ENCODE results near the gene PLIN4. TPM values are rescaled to one million over a fixed set of nuclear protein-coding genes. Genes with fewer than 3 reads are reported as not detected.

The PLIN4 gene
- total and polyA plus RNA-seq, 2 experiments from 2014 or later: 0.42 to 0.81 TPM

DNA sequence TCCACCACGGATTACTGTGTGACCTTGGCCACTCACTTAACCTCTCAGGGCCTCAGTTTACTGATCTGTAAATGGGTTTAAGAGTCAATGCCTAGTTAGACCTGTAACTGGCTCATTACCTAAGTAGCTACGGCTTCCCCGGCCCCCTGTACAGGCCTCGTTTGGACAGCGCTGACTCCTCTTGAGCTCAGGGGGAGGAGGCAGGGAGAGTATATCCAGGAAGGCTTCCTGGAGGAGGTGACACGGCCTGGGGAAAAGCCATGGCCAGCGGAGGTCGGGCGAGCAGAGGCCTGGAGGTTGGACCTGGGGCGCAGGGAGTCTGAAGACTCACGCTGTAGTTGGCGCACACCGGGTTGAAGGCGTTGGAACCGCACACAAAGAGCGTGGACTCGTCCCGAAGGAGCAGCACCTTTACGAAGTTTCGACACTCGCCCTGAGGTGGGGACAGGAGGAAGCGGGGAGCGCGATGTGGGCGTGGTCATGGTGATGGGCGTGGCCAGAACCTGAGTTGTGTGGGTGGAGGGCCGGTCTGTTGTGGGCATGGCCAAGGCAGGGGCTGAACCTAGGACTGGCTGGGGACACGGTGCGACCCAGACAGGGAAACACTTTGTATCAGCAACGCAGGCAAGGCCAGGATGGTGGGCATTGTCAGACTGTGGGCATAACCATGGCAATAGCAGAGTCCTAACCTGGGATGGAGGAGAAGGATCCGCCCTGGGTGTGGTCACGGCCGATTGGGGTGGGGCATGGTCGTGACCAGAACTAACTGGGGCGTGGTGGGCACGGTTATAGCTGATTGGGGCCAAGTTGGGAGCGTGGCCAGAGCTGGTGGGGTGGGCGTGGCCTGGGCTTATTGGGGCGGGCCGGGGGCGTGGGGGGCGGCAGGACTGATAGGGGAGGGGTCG, 37.6 kb upstream of the PLIN4 start:
- Histone ChIP-seq H3K9me3 (ENCODE audit: low read depth) (no peaks in the 10 kb centered on the region), H3K4me1 (ENCODE audit: low read depth) (no peaks in the 10 kb centered on the region), H3K27me3 (no peaks in the 10 kb centered on the region), H3K27ac (no peak overlapping the region), H3K36me3 (peaks cover 33% of the 10 kb centered on the region), H3K4me3 (no peak overlapping the region)
- DNase-seq (ENCODE audit: low read depth in 1 of 2, low spot score in 1 of 2): no peak
- TF ChIP-seq, protein P1, sequence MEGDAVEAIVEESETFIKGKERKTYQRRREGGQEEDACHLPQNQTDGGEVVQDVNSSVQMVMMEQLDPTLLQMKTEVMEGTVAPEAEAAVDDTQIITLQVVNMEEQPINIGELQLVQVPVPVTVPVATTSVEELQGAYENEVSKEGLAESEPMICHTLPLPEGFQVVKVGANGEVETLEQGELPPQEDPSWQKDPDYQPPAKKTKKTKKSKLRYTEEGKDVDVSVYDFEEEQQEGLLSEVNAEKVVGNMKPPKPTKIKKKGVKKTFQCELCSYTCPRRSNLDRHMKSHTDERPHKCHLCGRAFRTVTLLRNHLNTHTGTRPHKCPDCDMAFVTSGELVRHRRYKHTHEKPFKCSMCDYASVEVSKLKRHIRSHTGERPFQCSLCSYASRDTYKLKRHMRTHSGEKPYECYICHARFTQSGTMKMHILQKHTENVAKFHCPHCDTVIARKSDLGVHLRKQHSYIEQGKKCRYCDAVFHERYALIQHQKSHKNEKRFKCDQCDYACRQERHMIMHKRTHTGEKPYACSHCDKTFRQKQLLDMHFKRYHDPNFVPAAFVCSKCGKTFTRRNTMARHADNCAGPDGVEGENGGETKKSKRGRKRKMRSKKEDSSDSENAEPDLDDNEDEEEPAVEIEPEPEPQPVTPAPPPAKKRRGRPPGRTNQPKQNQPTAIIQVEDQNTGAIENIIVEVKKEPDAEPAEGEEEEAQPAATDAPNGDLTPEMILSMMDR (IDR thresholded peaks at IDR 0.05; ENCODE audit: low read depth, low read length): no peak

DNA sequence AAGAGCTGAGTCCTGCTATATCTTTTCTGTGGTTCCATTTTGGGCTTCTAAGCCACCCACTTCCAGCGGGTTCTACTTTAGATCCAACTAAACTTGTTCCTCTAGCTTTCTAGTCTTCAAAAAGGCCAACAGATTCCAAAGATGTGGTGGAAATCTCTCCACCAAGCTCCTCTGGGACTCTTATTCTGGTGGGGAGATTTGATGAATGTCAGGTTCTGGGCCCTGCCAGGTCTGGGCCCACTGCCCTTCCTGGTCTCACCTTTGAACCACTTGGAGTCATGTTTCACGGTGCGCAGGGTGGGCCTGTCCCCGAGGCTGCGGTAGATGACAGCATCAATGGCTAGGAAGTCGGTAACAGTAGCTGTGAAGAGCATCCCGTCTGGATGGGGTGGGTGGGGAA, 36.4 kb upstream of the PLIN4 start:
- no peak overlapping the region for H3K27ac ChIP-seq
- DNase-seq (ENCODE audit: low read depth in 1 of 2, low spot score in 1 of 2): no peak
- H3K4me1 ChIP-seq (ENCODE audit: low read depth): no peaks in the 10 kb centered on the region
- H3K4me3 ChIP-seq: no peak overlapping the region
- H3K9me3 ChIP-seq (ENCODE audit: low read depth): no peaks in the 10 kb centered on the region
- no peaks in the 10 kb centered on the region for H3K27me3 ChIP-seq
- TF ChIP-seq, protein P1 (IDR thresholded peaks at IDR 0.05; ENCODE audit: low read depth, low read length): no peak
- H3K36me3 ChIP-seq: peaks cover 42% of the 10 kb centered on the region

DNA sequence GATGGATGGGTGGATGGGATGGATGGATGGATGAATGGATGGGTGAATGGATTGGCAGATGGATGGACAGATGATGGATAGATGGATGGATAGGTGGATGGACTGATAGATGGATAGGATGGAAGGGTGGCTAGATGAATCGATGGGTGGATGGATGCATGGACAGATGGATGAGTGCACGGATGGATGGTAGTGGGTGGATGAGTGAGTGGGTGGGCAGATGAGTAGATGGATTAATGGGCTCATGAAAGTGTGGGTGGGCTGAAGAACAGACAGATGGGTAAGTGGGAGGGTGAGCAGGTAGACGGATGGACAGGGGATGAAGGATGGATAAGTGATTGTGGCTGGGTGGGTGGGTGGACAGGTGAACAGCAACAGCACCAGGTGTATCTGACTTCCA, 35.5 kb upstream of the PLIN4 start:
- TF ChIP-seq, protein P1 (IDR thresholded peaks at IDR 0.05; ENCODE audit: low read depth, low read length): no peak
- H3K36me3 ChIP-seq: peaks cover 42% of the 10 kb centered on the region
- H3K27ac ChIP-seq: no peak overlapping the region

DNA sequence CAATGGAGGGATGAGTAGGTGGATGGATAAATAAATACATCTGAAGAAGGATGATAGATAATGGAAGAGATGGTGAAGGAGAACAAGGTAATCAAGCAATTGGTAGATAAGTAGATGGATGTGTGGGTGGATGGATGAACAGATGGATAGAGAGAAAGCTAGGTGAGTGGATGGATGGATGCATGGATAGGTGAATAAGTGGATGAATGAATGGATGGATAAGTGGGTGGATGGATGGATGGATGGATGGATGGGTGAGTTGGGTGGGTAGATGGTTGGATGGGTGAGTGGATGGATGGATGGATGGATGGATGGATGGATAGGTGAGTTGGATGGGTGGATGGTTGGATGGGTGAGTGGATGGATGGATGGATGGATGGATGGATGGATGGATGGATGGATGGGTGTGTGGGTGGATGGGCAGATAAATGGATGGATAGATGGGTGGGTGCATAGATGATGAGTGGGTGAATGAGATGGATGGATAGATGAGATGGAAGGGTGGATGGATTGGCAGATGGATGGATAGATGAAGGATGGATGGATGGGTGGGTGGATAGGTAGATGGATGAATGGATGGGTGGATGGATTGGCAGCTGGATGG, 34.9 kb upstream of the PLIN4 start:
- Histone ChIP-seq H3K9me3 (ENCODE audit: low read depth) (no peaks in the 10 kb centered on the region), H3K27me3 (no peaks in the 10 kb centered on the region), H3K4me1 (ENCODE audit: low read depth) (no peaks in the 10 kb centered on the region), H3K4me3 (no peak overlapping the region), H3K36me3 (peaks cover 46% of the 10 kb centered on the region), H3K27ac (no peak overlapping the region)
- TF ChIP-seq, protein P1 (IDR thresholded peaks at IDR 0.05; ENCODE audit: low read depth, low read length): no peak
- no peak for DNase-seq (ENCODE audit: low read depth in 1 of 2, low spot score in 1 of 2)

More for the DNA sequence above, 35.5 kb upstream of the PLIN4 start:
- H3K9me3 ChIP-seq (ENCODE audit: low read depth): no peaks in the 10 kb centered on the region
- H3K4me3 ChIP-seq: no peak overlapping the region
- no peaks in the 10 kb centered on the region for H3K4me1 ChIP-seq (ENCODE audit: low read depth)
- no peak for DNase-seq (ENCODE audit: low read depth in 1 of 2, low spot score in 1 of 2)
- H3K27me3 ChIP-seq: no peaks in the 10 kb centered on the region

DNA sequence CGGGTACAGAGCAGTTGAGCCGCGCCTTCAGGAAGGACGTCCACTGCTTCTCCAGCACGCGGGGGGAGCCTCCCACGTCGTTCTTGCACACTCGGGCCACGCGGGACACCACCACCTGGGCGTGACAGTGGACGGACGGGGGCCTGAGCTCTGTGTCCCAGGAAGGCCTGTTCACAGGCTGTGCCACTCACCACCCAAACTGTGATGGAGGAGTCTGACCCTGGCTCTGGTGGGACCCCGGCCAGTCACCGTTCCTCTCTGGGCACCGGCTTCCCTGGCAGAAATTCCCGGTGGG, 34.2 kb upstream of the PLIN4 start:
- TF ChIP-seq, protein P1 (IDR thresholded peaks at IDR 0.05; ENCODE audit: low read depth, low read length): no peak
- H3K9me3 ChIP-seq (ENCODE audit: low read depth): no peaks in the 10 kb centered on the region
- H3K36me3 ChIP-seq: peaks cover 49% of the 10 kb centered on the region

More for the DNA sequence above, 34.2 kb upstream of the PLIN4 start:
- Histone ChIP-seq H3K27me3 (no peaks in the 10 kb centered on the region), H3K27ac (no peak overlapping the region), H3K4me3 (no peak overlapping the region), H3K4me1 (ENCODE audit: low read depth) (no peaks in the 10 kb centered on the region)
- no peak for DNase-seq (ENCODE audit: low read depth in 1 of 2, low spot score in 1 of 2)

All from cardiac muscle cell (in vitro differentiated cells and primary cell).